GM19438 (cell line): ENCODE measurements around the gene RNF130.
"Not testable (repeated sequence)": the region's sequence is repeated elsewhere in the genome, so short reads cannot be mapped to it uniquely, and the experiment has no call there.

Source experiments
- ATAC-seq: cut with Tn5 transposase; IDR thresholded peaks from one replicate; pipeline ENCODE4 v1.9.1; 2021; ENCODE audit warnings: low read depth; ENCODE audit not compliant: unreplicated experiment

The RNF130 gene

DNA sequence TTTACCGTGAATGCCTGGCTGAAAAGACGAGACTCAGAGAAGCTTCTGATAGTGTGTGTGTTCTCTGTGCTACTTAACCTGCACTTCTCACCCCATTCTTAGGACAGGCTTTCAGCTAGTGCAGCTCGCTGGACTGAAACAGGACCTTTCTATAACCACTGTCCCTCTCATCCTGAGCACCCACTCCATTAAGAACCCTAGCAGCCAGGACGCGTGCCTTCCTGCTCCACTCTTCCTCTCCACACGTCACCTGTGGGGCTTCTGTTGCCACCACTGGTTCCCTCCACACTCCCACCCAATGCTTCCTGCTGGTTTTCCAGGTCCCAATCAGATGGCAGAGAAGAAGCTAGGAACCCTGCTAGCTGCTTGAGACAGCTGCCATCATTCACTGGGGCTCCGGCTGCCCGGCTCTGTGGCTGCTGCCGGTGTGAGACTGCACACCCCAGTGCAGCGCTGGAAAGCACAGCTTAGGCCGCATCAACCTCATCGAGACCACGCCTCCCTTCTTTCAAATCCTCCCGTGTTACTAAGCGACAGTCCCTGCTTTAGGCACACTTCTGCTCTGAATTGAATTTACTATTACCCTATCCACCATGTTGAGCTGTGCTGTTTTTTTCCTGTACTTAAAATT is 44.0 kb downstream of the RNF130 start:
- no peak for ATAC-seq

DNA sequence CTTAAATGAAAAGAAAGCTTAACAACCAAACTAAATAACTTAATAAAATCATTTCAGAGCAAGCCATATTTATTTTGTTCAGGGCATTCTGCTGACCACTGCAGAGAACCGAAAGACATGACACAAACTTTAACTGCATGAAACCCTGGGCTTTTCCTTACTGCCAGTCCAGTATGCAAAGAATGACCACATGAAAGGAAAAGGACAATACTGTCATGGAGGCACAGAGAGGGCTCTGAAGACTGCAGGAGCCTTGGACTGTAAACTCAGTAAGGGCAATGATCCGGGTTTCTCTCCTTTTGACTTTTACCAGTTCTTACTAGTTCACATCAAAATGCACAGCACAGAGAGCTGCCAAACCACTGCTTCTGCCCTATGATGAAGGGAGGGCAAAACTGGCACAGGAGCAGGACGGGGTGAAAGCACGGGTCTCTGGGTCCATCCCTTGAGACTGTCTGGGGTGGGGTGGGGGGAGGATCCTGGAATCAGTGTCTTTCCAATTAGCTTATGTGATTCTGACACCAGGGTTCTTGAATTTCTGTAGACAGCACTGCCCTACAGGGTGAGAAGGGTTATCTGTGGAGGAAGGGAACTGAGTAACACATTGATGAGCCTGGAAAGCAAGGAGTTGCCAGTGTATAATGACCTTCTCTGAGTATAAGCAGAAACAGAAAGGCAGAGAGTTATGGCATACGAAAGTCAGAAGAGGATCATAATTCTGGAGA is 44.7 kb downstream of the RNF130 start:
- ATAC-seq = no peak

DNA sequence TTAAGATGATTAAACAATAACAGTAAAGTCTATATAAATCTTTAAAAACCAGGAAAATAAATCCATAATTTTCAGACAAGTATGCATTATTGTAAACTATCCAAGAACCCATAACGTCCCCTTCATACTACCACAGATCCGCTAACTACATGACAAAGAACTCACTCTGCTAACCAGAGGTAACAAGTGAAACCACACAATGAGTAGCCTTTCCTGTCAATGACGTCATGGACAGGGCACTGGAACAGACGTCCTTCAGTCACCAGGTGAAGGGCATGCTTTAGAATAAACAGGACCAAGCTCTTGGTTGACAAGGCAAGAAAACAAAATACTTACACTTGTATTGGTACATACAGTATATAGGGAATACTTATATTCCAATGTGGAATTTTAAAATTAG is 45.2 kb downstream of the RNF130 start:
- ATAC-seq = no peak

DNA sequence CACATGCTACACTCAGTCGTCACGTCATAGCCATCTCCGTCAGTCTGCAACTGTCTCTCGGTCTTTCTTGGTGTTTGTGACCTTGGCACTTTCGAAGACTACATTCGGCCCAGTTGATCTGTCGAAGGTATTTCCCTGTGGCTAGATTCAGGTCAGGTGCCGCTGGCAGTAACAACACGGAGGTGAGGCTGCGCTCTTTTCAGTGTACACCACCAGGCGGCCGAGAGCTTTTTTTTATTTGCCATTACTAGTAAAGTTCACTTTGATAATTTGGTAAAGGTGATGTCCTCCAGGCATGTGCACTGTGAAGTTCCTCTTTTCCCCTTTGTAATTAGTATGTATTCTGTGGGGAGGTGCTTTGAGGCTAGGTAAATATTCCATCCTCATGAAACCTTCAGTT is 49.7 kb downstream of the RNF130 start:
- no peak for ATAC-seq

DNA sequence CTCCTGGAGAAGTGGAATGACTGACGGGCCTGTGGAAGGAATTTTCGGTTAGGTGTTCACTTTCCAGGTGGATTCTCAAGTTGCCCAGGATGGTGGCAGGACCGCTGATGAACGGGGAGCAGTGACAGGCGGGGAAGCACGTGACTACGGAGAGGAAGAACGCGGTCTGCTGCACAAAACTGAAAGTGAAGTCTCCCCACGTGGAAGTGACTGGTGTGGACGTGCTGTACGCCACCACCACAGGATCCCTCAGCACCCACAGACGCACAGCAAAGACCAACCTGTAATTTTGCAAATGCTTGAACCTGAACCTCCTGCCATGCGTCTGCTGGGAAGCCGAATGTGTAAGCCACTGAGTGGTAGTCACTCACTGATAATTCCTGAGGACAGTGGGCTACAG is 51.4 kb downstream of the RNF130 start:
- no peak for ATAC-seq

DNA sequence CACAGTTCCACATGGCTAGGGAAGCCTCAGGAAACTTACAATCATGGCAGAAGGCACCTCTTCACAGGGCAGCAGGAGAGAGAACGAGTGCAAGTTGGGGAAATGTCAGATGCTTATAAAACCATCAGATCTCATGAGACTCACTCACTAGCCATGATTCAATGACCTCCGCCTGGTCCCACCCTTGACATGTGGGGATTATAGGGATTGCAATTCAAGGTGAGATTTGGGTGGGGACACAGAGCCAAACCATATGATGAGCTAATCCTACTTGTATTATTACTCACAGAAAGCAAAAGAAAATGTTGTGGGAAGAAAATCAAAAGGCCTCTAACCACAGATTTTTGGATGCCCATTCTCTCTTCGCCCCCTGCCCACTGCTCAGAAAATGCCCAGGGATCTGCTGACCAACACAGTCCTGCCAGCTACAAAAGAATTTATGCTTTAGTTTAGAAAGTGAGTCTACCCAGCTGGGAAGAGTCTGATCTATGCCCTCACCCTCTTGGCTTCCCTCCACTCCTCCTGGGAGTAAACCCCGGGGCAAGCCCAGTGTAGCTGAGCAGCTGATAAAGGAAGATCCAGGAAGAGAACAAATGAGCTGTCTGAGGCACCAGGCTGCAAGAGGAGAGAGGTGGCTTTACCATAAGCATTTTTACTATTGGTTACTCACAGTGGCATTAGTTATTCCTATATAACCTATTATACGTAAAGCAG is 53.1 kb downstream of the RNF130 start:
- no peak for ATAC-seq

DNA sequence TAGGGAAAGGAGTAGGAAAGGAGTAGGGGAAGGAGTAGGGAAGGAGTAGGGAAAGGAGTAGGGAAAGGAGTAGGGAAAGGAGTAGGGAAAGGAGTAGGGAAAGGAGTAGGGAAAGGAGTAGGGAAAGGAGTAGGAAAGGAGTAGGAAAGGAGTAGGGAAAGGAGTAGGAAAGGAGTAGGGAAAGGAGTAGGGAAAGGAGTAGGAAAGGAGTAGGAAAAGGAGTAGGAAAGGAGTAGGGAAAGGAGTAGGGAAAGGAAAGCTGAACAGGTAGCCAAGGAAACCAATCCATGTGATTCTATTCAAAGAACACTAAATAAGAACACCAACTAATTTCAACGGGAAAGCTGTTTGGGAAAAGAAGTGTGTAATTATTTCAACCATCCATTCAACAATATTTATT is 56.0 kb downstream of the RNF130 start:
- ATAC-seq = not testable (repeated sequence)

DNA sequence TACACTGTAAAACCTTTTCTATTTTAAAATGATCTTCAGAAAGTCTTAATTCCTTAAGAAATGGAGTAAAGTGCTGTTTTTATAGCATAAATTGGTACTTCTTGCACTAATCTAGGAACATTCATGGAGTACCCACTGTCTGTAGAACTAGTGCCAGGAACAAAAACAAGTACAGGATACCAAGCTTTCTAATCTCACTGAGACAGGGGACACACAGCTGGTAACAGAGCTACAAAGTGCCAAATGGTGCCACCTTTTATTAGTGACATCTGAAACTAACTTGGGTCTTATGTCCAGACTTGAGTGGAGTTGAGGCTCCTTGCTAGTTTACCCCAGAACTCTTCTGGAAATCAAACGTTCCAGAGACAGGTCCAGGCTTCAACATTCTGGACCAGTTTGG is 57.9 kb downstream of the RNF130 start:
- no peak for ATAC-seq

DNA sequence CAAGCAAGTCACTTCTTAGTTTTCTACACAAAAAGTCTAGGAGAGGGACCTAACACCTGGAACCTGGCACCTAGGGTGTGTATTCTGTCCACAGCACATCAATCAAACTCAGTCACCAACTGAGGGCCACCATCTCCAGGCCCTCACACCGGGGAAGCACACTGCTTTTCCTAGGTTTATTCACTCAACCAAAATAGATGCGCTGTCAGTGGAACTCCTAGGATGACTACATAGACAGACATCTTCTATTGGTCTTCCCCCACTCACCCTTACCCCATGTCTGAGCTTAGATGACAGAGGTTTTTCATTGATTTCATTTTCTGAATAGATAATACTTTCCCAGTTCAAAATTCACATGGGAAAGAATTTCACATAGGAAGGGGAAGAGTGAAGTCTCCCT is 59.2 kb downstream of the RNF130 start:
- no peak for ATAC-seq

DNA sequence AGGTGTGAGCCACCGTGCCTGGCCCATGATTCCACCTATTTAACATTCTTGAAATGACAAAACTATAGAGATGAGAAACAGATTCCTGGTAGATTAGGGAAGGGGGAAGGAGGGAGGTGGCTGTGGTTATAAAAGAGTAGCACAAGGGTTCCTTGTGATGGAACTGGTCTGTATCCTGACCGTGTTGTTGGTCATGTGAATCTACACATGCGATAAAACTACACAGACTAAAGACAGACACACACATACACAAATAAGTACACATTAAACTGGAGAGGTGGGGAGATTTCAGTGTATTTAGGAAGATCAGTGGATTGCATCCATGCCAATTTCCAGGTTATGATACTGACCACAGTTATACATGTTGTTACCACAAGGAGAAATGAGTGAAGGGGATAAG is 60.9 kb downstream of the RNF130 start:
- ATAC-seq = no peak

DNA sequence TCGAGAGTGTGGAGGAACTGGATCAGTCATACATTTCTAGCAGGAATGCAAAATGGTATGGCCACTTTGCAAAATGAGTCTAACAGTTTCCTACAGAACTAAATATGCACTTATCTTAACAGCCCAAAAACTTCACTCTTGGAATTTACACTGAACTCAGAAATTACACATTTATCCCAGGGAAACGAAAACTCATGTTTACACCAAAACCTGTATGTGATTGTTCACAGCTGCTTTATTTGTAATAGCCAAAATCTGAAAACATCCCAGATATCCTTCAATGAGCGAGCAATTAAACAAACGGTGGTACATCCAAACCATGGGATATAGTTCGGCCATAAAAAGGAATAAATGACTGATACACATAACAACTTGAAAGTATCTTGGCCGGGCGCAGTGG is 62.0 kb downstream of the RNF130 start:
- no peak for ATAC-seq

DNA sequence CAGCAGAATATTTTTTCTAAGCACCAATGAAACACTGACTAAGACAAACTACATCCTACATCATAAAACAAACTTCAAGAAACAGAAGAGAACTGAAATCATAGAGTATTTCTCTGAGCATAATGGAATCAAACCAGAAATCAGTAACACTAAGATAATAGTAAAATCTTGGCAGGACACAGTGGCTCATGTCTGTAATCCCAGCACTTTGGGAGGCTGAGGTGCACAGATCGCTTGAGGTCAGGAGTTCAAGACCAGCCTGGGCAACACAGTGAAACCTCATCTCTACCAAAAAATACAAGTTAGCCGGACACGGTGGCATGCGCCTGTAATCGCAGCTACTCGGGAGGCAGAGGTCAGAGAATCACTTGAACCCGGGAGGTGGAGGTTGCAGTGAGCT is 63.1 kb downstream of the RNF130 start:
- ATAC-seq = no peak

DNA sequence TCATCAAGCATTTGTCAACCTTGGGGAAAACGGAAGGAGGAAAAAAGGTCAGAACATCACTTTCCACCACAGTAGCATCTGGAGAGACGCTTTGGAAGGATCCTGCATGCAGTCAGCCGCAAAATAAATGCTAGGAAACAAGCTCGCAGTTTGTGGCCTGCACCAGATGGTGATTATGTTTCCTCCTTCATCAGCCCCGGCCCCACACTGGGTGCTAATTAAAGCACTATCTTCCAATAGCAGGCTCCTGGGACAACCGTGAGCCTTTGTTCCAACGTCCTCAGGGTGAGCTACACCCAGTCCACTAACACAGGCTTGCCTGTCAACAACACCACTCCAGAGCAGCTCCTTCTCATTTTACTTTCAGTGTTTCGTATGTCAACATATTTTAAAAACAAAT is 64.0 kb downstream of the RNF130 start:
- no peak for ATAC-seq

DNA sequence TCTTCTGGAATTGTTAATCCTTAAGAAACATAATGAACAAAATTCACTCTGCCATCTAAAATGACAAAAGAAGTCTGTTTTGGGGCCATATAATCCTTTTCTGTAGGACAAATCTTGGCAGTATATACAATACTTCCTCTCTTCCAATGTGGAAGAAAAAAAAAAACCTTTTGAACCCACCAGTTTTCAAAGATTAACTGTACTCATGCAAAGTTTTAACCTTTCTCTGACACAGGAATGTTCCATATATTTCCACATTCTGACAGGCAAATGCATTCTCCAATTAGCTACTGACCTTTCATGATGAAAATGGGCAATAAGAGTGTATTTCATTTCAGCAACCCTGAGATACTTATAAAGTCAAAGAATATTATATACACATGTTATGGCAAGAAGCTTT is 65.4 kb downstream of the RNF130 start:
- ATAC-seq = no peak

DNA sequence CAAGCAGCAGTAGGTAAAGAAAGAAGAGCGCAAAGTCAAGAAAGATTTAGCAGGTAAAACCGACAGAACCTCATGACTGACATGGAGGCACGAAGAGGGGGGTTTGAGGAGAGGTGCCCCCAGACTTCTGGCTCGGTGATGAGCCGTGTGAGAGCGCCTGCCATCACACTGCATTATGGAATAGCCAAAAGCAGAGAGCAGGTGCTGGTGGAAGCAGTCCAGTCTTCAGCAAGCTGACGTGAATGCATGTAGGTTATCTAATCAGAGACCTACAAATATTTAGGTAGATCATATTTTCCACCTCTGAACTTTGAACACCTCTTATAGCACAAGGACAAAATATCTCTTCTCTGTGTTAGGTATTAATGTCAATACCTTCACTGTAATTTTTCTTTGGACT is 68.4 kb downstream of the RNF130 start:
- ATAC-seq = no peak

DNA sequence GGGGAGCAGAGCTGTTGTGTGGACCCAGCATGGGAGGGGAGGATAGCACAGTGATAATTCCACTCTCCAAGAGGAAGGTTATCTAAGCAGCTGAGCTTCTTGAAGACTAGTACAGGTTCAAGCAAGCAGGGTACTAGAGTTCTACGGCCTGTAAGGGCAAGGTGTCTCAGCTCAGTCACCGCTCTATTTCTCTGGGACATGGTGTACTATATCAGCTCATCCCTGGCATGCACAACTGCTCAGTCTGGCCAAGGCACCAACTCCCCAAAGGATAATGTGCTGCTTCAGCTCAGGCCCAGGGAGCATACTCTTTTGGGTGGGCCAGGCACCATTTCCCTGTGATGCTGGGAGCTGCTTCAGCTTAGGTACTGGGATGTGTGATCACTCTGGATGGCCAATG is 69.8 kb downstream of the RNF130 start:
- no peak for ATAC-seq

DNA sequence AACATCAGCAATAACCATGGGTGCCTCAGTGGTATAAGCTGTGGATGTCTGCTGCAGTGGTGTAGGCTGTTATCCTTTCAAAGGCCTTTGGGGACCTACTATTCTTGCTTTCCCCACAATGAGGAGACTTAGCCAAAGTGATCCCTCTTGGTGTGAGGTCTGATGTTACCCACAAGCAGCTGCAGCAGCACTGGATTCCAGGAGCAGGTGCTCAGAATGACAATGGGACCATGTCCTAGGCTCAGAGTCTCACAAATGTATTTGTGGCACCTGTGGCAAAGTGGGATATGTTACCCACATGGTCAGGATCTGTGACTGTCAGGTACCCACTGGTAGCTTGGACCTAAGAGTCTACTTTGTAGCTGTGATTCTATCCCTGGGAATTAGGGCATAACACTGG is 70.4 kb downstream of the RNF130 start:
- no peak for ATAC-seq

DNA sequence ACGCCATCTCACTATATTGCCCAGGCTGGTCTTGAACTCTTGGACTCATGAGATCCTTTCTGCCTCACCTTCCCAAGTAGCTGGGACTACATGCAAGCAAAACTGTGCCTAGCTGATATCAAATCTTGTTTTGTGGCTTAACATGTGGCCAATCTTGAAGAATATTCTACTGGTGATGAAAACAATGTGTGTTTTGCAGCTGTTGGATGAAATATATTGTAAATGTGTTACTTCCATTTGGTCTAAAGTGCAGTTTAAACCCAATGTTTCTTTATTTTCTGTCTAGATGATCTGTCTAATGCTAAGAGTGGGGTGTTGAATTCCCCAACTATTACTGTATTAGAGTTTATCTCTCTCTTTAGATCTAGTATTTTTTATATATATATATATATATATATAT is 73.1 kb downstream of the RNF130 start:
- no peak for ATAC-seq

DNA sequence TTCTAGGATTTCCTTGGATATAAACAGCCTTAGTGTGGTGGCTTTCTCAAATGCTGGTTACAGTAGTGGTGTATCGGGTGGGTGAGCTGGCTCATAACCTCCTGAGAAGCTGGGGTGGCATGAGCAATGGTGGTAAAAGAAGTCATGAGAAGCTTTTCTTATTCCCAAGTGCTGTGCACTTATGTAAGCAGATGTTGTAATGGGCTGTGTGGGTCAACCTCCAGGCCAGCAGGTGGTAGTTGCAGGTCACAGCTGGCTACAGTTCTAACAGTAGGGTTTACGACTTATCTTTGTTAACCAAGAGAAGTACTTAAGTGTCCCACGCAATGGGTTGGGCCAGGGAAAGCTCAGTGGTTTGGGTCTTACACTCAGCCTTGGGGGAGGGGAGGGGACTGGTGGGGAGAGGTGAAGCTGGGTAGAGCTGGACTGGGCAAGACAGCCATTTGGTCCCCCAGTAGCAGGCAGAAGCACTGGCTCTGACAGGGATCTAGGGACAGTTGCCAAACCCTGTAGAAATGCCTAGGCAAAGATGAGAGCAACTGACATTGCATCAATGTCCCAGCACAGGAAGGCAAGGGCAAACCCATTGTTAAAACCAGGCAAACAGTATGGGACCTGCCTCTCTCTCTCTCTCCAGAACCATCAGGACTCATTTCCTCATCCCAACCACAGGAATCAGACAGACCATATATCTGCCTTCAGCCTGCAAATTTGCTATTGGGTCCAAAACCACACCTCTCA is 76.8 kb downstream of the RNF130 start:
- no peak for ATAC-seq

DNA sequence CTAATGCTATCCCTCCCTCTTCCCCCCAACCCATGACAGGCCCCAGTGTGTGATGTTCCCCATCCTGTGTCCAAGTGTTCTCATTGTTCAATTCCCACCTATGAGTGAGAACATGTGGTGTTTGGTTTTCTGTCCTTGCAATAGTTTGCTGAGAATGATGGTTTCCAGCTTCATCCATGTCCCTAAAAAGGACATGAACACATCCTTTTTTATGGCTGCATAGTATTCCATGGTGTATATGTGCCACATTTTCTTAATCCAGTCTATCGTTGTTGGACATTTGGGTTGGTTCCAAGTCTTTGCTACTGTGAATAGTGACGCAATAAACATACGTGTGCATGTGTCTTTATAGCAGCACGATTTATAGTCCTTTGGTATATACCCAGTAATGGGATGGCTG is 78.7 kb downstream of the RNF130 start:
- not testable (repeated sequence) for ATAC-seq

DNA sequence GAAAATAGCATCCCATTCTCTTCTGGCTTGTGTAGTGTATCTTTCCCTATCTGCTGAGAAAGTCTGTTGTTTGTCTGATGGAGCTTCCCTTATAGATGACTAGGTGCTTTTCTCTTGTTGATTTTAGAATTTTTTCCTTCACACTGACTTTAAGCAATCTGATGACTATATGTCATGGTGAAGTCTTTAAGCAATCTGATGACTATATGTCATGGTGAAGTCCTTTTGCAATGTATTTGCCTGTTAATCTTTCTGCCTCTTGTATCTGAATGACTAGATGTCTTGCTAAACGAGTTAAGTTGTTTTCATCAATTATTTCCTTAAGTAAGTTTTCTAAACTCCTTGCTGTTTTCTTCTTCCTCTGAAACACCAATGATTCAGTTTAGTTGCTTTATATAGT is 80.5 kb downstream of the RNF130 start:
- no peak for ATAC-seq
